ENCODE results near the gene PLN.
A peak's percentile ranks its signal among the peaks of the same experiment; 100 is the strongest.

PLN gene

DNA sequence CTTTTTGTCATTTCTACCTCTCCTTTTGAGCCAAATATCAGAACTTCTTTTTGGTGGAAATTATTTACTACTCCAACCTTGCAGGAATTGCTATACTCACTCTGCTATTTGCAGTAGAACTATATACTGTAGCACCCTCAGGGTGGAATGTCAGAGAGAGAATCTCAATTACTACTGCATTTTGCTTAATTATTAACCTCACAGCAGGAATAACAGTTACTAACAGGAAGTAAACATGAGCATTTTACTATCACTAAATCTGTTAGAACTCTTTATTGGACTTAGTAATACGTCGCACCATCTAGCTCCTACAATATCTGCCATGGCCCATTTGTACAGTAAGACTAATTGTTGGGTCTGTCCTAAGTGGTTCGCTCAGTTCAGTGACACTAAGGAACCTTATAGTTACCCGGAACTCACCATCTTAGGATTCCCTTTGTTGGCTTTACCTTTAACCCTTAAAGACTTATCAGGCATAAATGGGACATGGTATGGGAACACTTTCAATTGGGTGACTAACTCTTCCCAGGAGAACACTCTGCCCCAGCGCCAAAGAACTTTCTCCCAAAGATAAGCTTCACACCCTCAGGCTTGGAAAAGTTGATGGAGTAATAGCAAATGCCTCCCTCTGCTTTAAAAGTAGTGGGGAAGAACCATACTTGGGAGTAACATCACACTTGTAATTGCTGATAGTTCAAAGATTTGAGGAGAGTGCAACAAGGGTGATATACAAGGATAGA lies 38.8 kb downstream of the PLN start:
- DNase-seq (ENCODE audit: insufficient read length) (no peak), FAIRE-seq (no peak)
- no peak for TF ChIP-seq POLR2AphosphoS5 (IDR thresholded peaks at IDR 0.05; ENCODE audit: low read depth, low read length)
- TF ChIP-seq TAF1 (IDR thresholded peaks at IDR 0.05; ENCODE audit: borderline replicate concordance, low read depth, low read length), result no peak
- TF ChIP-seq POLR2A (IDR thresholded peaks at IDR 0.05; ENCODE audit: low read depth, low read length), result no peak

- FAIRE-seq (no peak), DNase-seq (ENCODE audit: insufficient read length) (no peak)
- TF ChIP-seq TAF1 (IDR thresholded peaks at IDR 0.05; ENCODE audit: borderline replicate concordance, low read depth, low read length), result no peak
- TF ChIP-seq POLR2A (IDR thresholded peaks at IDR 0.05; ENCODE audit: low read depth, low read length), result no peak
- no peak for TF ChIP-seq POLR2AphosphoS5 (IDR thresholded peaks at IDR 0.05; ENCODE audit: low read depth, low read length)
Observed at GRCh38 chr6:118588626-118589025, 40.5 kb downstream of the PLN start.

- DNase-seq (ENCODE audit: insufficient read length) (no peak), FAIRE-seq (no peak)
- TF ChIP-seq POLR2AphosphoS5 (IDR thresholded peaks at IDR 0.05; ENCODE audit: low read depth, low read length) (no peak), POLR2A (IDR thresholded peaks at IDR 0.05; ENCODE audit: low read depth, low read length) (no peak), TAF1 (IDR thresholded peaks at IDR 0.05; ENCODE audit: borderline replicate concordance, low read depth, low read length) (no peak)
Observed at GRCh38 chr6:118589186-118589585, 41.1 kb downstream of the PLN start.

- no peak for FAIRE-seq
- no peak for DNase-seq (ENCODE audit: insufficient read length)
- no peak for TF ChIP-seq TAF1 (IDR thresholded peaks at IDR 0.05; ENCODE audit: borderline replicate concordance, low read depth, low read length)
- no peak for TF ChIP-seq POLR2A (IDR thresholded peaks at IDR 0.05; ENCODE audit: low read depth, low read length)
- no peak for TF ChIP-seq POLR2AphosphoS5 (IDR thresholded peaks at IDR 0.05; ENCODE audit: low read depth, low read length)
Observed at GRCh38 chr6:118589649-118590365, 41.7 kb downstream of the PLN start.

DNA sequence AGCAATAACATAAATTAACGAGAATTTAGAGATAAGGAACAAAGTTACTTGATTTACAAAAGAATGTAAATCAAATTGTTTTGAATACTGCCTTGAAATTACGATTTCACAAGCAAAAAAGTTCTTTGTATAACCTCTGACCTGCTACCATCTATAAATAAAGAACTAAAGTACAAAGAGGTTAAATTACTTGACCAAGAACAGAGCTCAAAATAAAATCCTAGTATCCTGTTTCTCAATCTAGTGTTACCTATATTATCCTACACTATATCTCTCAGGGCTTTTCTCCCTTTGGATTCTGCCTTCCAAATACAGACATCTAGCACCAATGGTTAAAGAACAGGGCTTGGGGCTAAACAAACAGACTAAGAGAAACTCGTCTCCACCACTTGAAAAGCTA lies 43.8 kb downstream of the PLN start:
- TF ChIP-seq POLR2A (IDR thresholded peaks at IDR 0.05; ENCODE audit: low read depth, low read length), result no peak
- TF ChIP-seq TAF1 (IDR thresholded peaks at IDR 0.05; ENCODE audit: borderline replicate concordance, low read depth, low read length), result no peak
- no peak for TF ChIP-seq POLR2AphosphoS5 (IDR thresholded peaks at IDR 0.05; ENCODE audit: low read depth, low read length)
- no peak for FAIRE-seq
- no peak for DNase-seq (ENCODE audit: insufficient read length)

DNA sequence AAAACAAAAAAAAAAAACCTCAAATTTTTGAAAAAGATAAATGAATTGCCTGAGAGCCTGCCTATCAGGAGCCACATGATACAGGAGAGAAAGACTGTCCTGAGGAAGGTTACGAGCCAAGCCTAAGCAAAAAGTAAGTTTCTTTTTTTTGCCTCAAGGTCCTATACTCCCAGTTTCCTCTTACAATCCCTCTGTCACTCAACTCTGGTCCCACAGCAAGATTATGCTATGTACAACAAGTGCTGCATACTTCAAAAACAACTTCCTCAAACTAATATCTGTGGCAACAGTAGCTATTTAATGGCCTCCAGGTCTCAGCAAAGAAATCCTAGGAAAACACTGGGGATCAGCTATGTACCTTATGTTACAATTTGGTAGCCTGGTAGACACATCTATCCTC lies 46.8 kb downstream of the PLN start:
- DNase-seq (ENCODE audit: insufficient read length), result no peak
- FAIRE-seq, result no peak
- TF ChIP-seq POLR2A (IDR thresholded peaks at IDR 0.05; ENCODE audit: low read depth, low read length) (no peak), POLR2AphosphoS5 (IDR thresholded peaks at IDR 0.05; ENCODE audit: low read depth, low read length) (no peak), TAF1 (IDR thresholded peaks at IDR 0.05; ENCODE audit: borderline replicate concordance, low read depth, low read length) (no peak)

- TF ChIP-seq POLR2AphosphoS5 (IDR thresholded peaks at IDR 0.05; ENCODE audit: low read depth, low read length), result no peak
- TF ChIP-seq TAF1 (IDR thresholded peaks at IDR 0.05; ENCODE audit: borderline replicate concordance, low read depth, low read length), result no peak
- no peak for TF ChIP-seq POLR2A (IDR thresholded peaks at IDR 0.05; ENCODE audit: low read depth, low read length)
- FAIRE-seq (no peak), DNase-seq (ENCODE audit: insufficient read length) (no peak)
Observed at GRCh38 chr6:118596774-118597320, 48.8 kb downstream of the PLN start.

DNA sequence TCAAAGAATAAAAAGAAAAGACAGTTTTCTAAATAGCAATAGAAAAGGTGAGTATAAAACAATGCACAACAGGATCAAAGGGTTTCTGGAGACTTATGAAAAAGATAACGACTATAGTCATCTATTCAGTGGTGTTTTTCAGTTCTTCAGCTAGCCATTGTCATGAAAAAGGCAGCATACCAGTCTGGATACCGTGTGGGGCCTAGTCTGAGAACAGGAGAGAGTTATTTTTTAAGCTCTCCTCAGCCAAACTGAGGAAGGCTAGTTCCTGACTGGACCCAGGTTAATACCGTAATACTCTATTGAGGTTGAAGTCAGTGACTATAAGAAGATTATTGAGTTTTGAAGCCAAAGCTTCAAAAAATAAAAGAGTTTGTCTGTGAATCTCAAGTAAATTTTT lies 49.5 kb downstream of the PLN start:
- DNase-seq (ENCODE audit: insufficient read length) (no peak), FAIRE-seq (no peak)
- TF ChIP-seq POLR2AphosphoS5 (IDR thresholded peaks at IDR 0.05; ENCODE audit: low read depth, low read length), result no peak
- no peak for TF ChIP-seq TAF1 (IDR thresholded peaks at IDR 0.05; ENCODE audit: borderline replicate concordance, low read depth, low read length)
- no peak for TF ChIP-seq POLR2A (IDR thresholded peaks at IDR 0.05; ENCODE audit: low read depth, low read length)

DNA sequence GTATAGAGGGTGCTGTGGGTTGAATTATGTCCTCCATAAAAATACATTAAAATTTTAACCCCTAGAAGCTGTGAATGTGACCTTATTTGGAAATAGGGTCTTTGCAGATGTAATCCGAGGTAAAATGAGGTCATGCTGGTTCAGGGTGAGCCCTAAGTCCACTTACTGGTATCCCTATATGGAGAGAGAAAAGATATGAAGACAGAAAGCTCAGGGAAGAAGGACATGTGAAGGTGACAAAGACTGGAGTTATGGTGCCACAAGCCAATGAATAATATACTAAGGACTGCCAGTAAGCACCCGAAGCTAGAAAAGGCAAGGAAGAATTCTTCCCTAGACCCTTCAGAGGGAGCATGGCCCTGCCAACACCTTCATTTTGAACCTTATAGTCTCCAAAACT lies 50.2 kb downstream of the PLN start:
- DNase-seq (ENCODE audit: insufficient read length), result no peak
- no peak for TF ChIP-seq POLR2AphosphoS5 (IDR thresholded peaks at IDR 0.05; ENCODE audit: low read depth, low read length)
- no peak for FAIRE-seq

DNA sequence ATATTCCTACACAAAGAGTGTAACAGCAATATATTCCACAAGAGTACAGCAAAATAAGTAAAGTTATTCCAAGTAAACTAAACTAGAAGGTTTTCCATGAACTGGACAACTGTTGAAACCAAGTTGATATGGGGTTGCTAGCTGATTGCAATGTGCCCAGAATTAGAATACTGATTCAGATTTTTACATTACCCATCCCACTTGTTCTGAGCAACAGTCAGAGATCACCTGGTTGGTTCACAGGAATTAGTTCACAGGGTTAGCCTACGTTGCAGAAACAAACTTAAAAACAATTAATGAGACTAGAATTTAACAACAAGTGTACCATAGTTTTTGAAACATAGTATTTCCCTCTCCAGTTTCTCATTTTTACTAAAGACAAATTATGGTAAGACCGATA lies 54.2 kb downstream of the PLN start:
- no peak for DNase-seq (ENCODE audit: insufficient read length)
- no peak for TF ChIP-seq POLR2AphosphoS5 (IDR thresholded peaks at IDR 0.05; ENCODE audit: low read depth, low read length)
- no peak for TF ChIP-seq POLR2A (IDR thresholded peaks at IDR 0.05; ENCODE audit: low read depth, low read length)
- TF ChIP-seq TAF1 (IDR thresholded peaks at IDR 0.05; ENCODE audit: borderline replicate concordance, low read depth, low read length), result no peak
- no peak for FAIRE-seq

GRCh38 chr6:118603372-118603771 lies 55.3 kb downstream of the PLN start:
- TF ChIP-seq POLR2AphosphoS5 (IDR thresholded peaks at IDR 0.05; ENCODE audit: low read depth, low read length), result no peak
- TF ChIP-seq TAF1 (IDR thresholded peaks at IDR 0.05; ENCODE audit: borderline replicate concordance, low read depth, low read length), result no peak
- TF ChIP-seq POLR2A (IDR thresholded peaks at IDR 0.05; ENCODE audit: low read depth, low read length), result no peak
- FAIRE-seq, result no peak
- DNase-seq (ENCODE audit: insufficient read length), result no peak

DNA sequence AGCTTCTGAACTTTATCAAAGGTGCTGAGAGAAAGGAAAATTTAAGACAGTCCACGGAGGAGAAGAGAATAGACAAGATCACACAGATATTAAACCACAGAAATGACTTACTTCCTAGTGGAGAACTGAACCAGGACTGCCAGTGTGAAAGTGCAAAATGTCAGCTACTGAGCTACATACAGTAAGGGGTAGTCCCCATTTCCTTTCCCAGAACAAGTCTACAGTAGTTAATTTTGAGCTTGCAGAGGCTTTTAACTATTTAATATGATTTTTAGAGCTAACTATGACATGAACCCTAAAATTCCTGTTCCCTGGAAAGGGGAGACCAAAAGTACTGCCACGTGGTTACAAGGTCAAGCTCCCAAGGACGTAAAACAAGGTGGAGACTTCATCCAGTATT lies 58.2 kb downstream of the PLN start:
- FAIRE-seq (peak; percentile 56), DNase-seq (ENCODE audit: insufficient read length) (no peak)
- TF ChIP-seq POLR2A (IDR thresholded peaks at IDR 0.05; ENCODE audit: low read depth, low read length), result no peak
- no peak for TF ChIP-seq TAF1 (IDR thresholded peaks at IDR 0.05; ENCODE audit: borderline replicate concordance, low read depth, low read length)
- TF ChIP-seq POLR2AphosphoS5 (IDR thresholded peaks at IDR 0.05; ENCODE audit: low read depth, low read length), result no peak
